Loucy (cell line): Measurements from ENCODE around the gene FLCN.

ENCODE experiments used
- H2AFZ ChIP-seq: fragments of 200-600 bp; sonication (generic); 2 replicates; pipeline ENCODE4 v1.6.0; 2016; ENCODE audit warnings: antibody characterized with exemption, mild to moderate bottlenecking, low read length, moderate library complexity
- H3F3A ChIP-seq: fragments of 200-600 bp; 2 replicates; pipeline ENCODE4 v1.6.0; 2016; ENCODE audit warnings: antibody characterized with exemption, low read depth, mild to moderate bottlenecking
- H3K27me3 ChIP-seq: fragments of 200-600 bp; sonication (generic); 2 replicates; pipeline ENCODE4 v1.6.1; 2014; ENCODE audit warnings: low read length, mild to moderate bottlenecking; ENCODE audit not compliant: insufficient read depth, poor library complexity, severe bottlenecking
- H3K36me3 ChIP-seq: fragments of 200-600 bp; sonication (generic); 2 replicates; pipeline ENCODE4 v1.6.1; 2016; ENCODE audit warnings: low read length; ENCODE audit not compliant: insufficient read depth
- H3K4me1 ChIP-seq: fragments of 200-600 bp; sonication (generic); 2 replicates; pipeline ENCODE4 v1.5.1; 2014; ENCODE audit warnings: low read length, mild to moderate bottlenecking; ENCODE audit not compliant: insufficient read depth, poor library complexity, severe bottlenecking
- H3K4me2 ChIP-seq: fragments of 200-600 bp; sonication (generic); 2 replicates; pipeline ENCODE4 v1.6.0; 2014; ENCODE audit warnings: antibody characterized with exemption, low read length, low read depth, mild to moderate bottlenecking; ENCODE audit not compliant: poor library complexity, severe bottlenecking
- H3K4me3 ChIP-seq: fragments of 200-600 bp; sonication (generic); 2 replicates; pipeline ENCODE4 v1.5.1; 2014; ENCODE audit warnings: low read length, mild to moderate bottlenecking, mixed read lengths; ENCODE audit not compliant: poor library complexity, severe bottlenecking
- H3K79me2 ChIP-seq: fragments of 200-600 bp; sonication (generic); 2 replicates; pipeline ENCODE4 v1.6.1; 2014; ENCODE audit warnings: low read length; ENCODE audit not compliant: insufficient read depth
- H3K9ac ChIP-seq: fragments of 200-600 bp; sonication (generic); 2 replicates; pipeline ENCODE4 v1.6.0; 2014; ENCODE audit warnings: mild to moderate bottlenecking, low read depth, low read length, moderate library complexity; ENCODE audit not compliant: poor library complexity, severe bottlenecking
- H3K9me2 ChIP-seq: fragments of 200-600 bp; sonication (generic); replicated peaks from 2 replicates; pipeline ENCODE4 v1.6.1; 2016; ENCODE audit warnings: low read depth, low read length, mixed read lengths
- H3K9me3 ChIP-seq: fragments of 200-600 bp; sonication (generic); 2 replicates; pipeline ENCODE4 v1.6.1; 2014; ENCODE audit warnings: mild to moderate bottlenecking, antibody characterized with exemption, low read length, low read depth; ENCODE audit not compliant: insufficient read depth
- H4K20me1 ChIP-seq: fragments of 200-600 bp; sonication (generic); 2 replicates; pipeline ENCODE4 v1.6.0; 2014; ENCODE audit warnings: antibody characterized with exemption, low read length, mild to moderate bottlenecking; ENCODE audit not compliant: insufficient read depth, poor library complexity, severe bottlenecking
- CTCF ChIP-seq: fragments of 200-600 bp; sonication (generic); conservative IDR thresholded peaks from 2 replicates; pipeline ENCODE4 v1.5.1; 2014; ENCODE audit warnings: mild to moderate bottlenecking, antibody characterized with exemption, low read length
- EZH2phosphoT487 ChIP-seq: fragments of 200-600 bp; IDR thresholded peaks from 2 replicates; pipeline ENCODE4 v1.6.1; 2018; ENCODE audit warnings: antibody characterized with exemption, mild to moderate bottlenecking, moderate library complexity, borderline replicate concordance

Gene FLCN

GRCh38 chr17:17201907-17202306, 35.1 kb downstream of the FLCN start:
- Histone ChIP-seq H3K9me2 (no peaks in the 10 kb centered on the region), H3K36me3 (peaks cover 6% of the 10 kb centered on the region; the same call in 1 of the 2 replicates), H3F3A (peaks cover 4% of the 10 kb centered on the region), H4K20me1 (peaks cover 28% of the 10 kb centered on the region), H3K9me3 (no peaks in the 10 kb centered on the region), H3K79me2 (peaks cover 31% of the 10 kb centered on the region; the same call in 1 of the 2 replicates), H3K9ac (no peak overlapping the region), H3K4me2 (no peak overlapping the region), H3K4me3 (no peak overlapping the region), H3K27me3 (no peaks in the 10 kb centered on the region), H3K4me1 (peaks cover 26% of the 10 kb centered on the region), H2AFZ (no peak overlapping the region)
- TF ChIP-seq EZH2phosphoT487 (no peak), CTCF (no peak)

GRCh38 chr17:17201271-17201670, 35.7 kb downstream of the FLCN start:
- H3K4me2 ChIP-seq, result no peak overlapping the region
- H2AFZ ChIP-seq, result no peak overlapping the region
- no peaks in the 10 kb centered on the region for H3K9me2 ChIP-seq
- peaks cover 6% of the 10 kb centered on the region; the same call in 1 of the 2 replicates for H3K36me3 ChIP-seq
- H3K4me3 ChIP-seq, result no peak overlapping the region
- H3K4me1 ChIP-seq, result peaks cover 26% of the 10 kb centered on the region
- H3F3A ChIP-seq, result no peaks in the 10 kb centered on the region
- H4K20me1 ChIP-seq, result peaks cover 28% of the 10 kb centered on the region
- H3K9ac ChIP-seq, result no peak overlapping the region
- no peaks in the 10 kb centered on the region for H3K9me3 ChIP-seq
- no peaks in the 10 kb centered on the region for H3K27me3 ChIP-seq
- H3K79me2 ChIP-seq, result peaks cover 31% of the 10 kb centered on the region; the same call in 1 of the 2 replicates
- no peak for TF ChIP-seq EZH2phosphoT487
- TF ChIP-seq CTCF, result no peak

- Histone ChIP-seq H3K27me3 (no peaks in the 10 kb centered on the region), H3K36me3 (peaks cover 6% of the 10 kb centered on the region; the same call in 1 of the 2 replicates), H3F3A (no peaks in the 10 kb centered on the region), H4K20me1 (peaks cover 28% of the 10 kb centered on the region), H2AFZ (no peak overlapping the region), H3K9me2 (no peaks in the 10 kb centered on the region), H3K9me3 (no peaks in the 10 kb centered on the region), H3K4me2 (no peak overlapping the region), H3K9ac (no peak overlapping the region), H3K4me1 (peaks cover 24% of the 10 kb centered on the region), H3K79me2 (peaks cover 31% of the 10 kb centered on the region; the same call in 1 of the 2 replicates), H3K4me3 (no peak overlapping the region)
- TF ChIP-seq EZH2phosphoT487 (no peak), CTCF (no peak)
Observed at GRCh38 chr17:17200831-17201230, 36.1 kb downstream of the FLCN start.
